ENCODE results near the gene CPNE8.

DNA sequence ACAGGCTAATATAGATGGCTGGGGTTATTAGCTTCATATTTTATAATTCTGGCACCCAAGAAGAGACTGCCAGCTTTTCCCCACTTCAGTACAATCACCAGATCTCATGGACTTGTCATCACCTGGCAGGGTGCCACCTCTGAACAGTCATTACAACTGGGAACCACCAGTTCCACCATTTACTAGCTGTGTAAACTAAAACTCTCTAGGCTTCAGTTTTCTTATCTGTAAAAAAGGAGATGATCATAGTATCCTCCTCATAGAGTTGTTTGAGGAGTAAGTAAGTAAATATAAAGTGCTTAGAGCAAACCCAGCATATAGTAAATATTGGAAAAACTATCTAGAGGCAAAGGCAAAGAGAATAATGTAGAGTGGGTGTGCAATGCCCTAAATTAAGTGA is 19.3 kb downstream of the CPNE8 start:
- no peak for TF ChIP-seq POLR2A (IDR thresholded peaks at IDR 0.05; ENCODE audit: extremely low read depth, insufficient read length)
- TF ChIP-seq, protein P1, sequence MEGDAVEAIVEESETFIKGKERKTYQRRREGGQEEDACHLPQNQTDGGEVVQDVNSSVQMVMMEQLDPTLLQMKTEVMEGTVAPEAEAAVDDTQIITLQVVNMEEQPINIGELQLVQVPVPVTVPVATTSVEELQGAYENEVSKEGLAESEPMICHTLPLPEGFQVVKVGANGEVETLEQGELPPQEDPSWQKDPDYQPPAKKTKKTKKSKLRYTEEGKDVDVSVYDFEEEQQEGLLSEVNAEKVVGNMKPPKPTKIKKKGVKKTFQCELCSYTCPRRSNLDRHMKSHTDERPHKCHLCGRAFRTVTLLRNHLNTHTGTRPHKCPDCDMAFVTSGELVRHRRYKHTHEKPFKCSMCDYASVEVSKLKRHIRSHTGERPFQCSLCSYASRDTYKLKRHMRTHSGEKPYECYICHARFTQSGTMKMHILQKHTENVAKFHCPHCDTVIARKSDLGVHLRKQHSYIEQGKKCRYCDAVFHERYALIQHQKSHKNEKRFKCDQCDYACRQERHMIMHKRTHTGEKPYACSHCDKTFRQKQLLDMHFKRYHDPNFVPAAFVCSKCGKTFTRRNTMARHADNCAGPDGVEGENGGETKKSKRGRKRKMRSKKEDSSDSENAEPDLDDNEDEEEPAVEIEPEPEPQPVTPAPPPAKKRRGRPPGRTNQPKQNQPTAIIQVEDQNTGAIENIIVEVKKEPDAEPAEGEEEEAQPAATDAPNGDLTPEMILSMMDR (IDR thresholded peaks at IDR 0.05; ENCODE audit: low read depth, low read length): no peak
- TF ChIP-seq, protein P2, sequence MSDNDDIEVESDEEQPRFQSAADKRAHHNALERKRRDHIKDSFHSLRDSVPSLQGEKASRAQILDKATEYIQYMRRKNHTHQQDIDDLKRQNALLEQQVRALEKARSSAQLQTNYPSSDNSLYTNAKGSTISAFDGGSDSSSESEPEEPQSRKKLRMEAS (IDR thresholded peaks at IDR 0.05; ENCODE audit: low read depth, low read length): no peak
